ENCODE measurements around the gene PPM1N. TPM values are rescaled to one million over a fixed set of nuclear protein-coding genes. Genes with fewer than 3 reads are reported as not detected.

The PPM1N gene
- total RNA-seq, 1 donor from 2014 or later: not detected

DNA sequence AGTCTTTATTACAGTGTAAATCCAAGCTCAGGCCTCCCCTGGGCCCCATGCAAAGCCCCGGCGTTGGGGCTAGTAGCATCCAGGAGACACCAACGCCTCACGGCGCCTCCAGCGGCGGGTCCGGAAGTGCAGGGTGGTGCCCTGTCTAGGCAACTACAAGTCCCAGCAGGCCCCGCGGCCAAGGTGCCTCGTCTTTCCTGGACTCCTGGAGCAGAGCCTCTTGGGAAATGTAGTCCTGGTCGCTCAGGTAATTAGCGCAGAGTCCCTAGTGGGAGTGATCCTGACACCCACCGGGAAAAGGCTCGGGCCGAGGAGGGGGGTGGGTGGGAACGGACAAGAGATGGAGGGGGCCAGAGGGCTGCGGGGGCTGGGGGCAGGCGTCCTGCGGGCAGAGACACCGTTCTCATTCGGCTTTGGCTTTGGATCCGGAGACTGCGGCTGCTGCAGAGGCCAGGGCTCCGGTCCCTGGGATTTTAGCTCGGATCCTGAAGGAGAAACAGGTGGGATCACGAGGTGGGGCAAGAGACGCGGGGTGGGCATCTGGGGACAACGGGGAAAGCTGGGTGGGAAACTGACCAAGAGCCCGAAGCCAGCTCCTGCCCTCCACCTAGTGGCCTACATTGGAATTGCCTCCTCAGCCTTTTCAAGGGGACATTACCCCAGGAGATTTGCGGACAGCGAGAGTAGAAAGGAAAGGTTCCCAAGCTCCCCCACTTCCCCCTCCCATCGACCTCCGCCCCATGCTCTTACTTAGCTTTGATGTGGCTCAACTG is 12.8 kb upstream of the PPM1N start:
- Mint-ChIP-seq H3K4me1 (ENCODE audit: low read depth) (peaks cover 4% of the 10 kb centered on the region), H3K27ac (peak overlapping the region; percentile 95), H3K27me3 (no peaks in the 10 kb centered on the region), H3K4me3 (ENCODE audit: low read depth) (peak overlapping the region; percentile 90), H3K36me3 (ENCODE audit: insufficient read depth) (peaks cover 1% of the 10 kb centered on the region), H3K9me3 (ENCODE audit: low read depth) (no peaks in the 10 kb centered on the region)
- DNase-seq (ENCODE audit: low spot score, unreplicated experiment): peak; percentile 99
- TF ChIP-seq, protein P1, sequence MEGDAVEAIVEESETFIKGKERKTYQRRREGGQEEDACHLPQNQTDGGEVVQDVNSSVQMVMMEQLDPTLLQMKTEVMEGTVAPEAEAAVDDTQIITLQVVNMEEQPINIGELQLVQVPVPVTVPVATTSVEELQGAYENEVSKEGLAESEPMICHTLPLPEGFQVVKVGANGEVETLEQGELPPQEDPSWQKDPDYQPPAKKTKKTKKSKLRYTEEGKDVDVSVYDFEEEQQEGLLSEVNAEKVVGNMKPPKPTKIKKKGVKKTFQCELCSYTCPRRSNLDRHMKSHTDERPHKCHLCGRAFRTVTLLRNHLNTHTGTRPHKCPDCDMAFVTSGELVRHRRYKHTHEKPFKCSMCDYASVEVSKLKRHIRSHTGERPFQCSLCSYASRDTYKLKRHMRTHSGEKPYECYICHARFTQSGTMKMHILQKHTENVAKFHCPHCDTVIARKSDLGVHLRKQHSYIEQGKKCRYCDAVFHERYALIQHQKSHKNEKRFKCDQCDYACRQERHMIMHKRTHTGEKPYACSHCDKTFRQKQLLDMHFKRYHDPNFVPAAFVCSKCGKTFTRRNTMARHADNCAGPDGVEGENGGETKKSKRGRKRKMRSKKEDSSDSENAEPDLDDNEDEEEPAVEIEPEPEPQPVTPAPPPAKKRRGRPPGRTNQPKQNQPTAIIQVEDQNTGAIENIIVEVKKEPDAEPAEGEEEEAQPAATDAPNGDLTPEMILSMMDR (IDR thresholded peaks at IDR 0.05; ENCODE audit: unreplicated experiment): peak; percentile 65

DNA sequence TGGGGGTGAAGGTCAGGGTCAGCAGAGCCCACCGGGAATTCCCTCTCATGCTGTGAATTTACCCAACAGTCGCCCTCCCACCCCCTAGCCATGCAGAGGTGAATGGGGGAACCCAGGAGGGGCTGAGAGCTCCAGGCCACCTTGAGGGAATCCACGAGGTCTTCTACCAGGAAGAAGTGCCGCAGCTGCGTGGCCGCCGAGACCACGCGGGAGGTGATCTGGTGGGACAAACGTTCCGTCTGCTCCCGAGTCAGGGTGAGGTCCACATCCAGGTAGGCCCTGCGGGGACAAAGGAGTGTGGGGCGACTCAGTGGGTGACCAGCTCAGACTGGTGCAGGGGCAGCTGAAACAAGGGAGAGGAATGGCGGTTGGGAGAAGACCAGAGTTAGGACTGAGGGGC is 9.5 kb upstream of the PPM1N start:
- peaks cover 7% of the 10 kb centered on the region for H3K4me1 Mint-ChIP-seq (ENCODE audit: low read depth)
- peak overlapping the region; percentile 73 for H3K27ac Mint-ChIP-seq
- no peaks in the 10 kb centered on the region for H3K9me3 Mint-ChIP-seq (ENCODE audit: low read depth)
- H3K27me3 Mint-ChIP-seq: no peaks in the 10 kb centered on the region
- no peak overlapping the region for H3K4me3 Mint-ChIP-seq (ENCODE audit: low read depth)
- TF ChIP-seq, protein P1 (IDR thresholded peaks at IDR 0.05; ENCODE audit: unreplicated experiment): no peak
- no peak for DNase-seq (ENCODE audit: low spot score, unreplicated experiment)
- H3K36me3 Mint-ChIP-seq (ENCODE audit: insufficient read depth): peaks cover 1% of the 10 kb centered on the region

DNA sequence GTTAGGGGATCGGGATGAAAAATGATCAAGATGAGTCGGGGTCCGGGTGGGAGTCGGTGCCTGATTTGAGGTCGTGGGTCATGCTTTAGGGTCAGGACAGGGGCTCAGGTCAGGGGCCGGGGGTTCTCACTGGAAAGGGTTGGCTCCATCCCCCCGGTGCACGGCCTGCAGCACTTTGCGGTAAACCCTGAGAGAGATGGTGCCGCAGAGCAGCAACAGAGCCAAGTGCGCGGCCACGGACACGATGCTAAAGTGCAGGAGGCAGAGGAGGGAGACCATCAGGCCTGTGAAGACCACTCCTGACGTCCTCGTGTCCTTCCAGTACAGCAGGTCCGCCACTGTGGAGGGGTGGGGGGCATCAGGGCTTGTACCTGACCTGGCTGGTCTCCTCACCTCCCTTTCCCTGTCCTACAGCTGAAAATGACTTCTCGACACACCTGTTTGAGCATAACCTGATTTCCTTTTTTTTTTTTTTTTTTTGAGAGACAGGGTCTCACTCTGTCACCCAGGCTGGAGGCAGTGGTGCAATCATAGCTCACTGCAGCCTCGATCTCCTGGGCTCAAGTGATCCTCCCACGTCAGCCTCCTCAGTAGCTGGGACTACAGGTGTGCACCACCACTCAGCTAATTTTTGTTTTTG is 8.9 kb upstream of the PPM1N start:
- H3K4me1 Mint-ChIP-seq (ENCODE audit: low read depth): peaks cover 7% of the 10 kb centered on the region

DNA sequence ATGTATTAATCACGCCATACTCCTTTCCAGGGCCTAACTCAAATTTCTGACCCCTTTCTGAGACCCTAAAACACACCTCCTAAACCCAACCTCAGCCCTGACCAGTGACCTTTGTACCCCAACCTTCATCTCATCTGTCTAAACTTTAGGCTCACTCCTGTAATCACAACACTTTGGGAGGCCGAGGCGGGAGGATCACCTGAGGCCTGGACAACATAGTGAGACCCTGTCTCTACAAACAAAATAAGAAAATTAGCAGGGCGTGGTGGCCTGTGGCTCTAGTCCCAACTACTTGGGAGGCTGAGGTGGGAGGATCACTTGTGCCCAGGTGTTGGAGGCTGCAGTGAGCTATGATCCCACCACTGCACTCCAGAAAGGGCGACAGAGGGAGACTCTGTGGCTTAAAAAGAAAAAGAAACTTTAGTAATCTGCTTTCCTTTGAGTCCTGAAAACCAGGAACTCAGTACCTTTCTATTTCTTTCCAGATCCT is 6.1 kb upstream of the PPM1N start:
- H3K27ac Mint-ChIP-seq: no peak overlapping the region

More for the DNA sequence above, 8.9 kb upstream of the PPM1N start:
- TF ChIP-seq, protein P1 (IDR thresholded peaks at IDR 0.05; ENCODE audit: unreplicated experiment): no peak
- Mint-ChIP-seq H3K36me3 (ENCODE audit: insufficient read depth) (peaks cover 3% of the 10 kb centered on the region), H3K9me3 (ENCODE audit: low read depth) (no peaks in the 10 kb centered on the region), H3K4me3 (ENCODE audit: low read depth) (no peak overlapping the region), H3K27ac (no peak overlapping the region), H3K27me3 (no peaks in the 10 kb centered on the region)
- DNase-seq (ENCODE audit: low spot score, unreplicated experiment): no peak

More for the DNA sequence above, 6.1 kb upstream of the PPM1N start:
- Mint-ChIP-seq H3K4me3 (ENCODE audit: low read depth) (peak overlapping the region; percentile 72), H3K36me3 (ENCODE audit: insufficient read depth) (peaks cover 2% of the 10 kb centered on the region), H3K9me3 (ENCODE audit: low read depth) (no peaks in the 10 kb centered on the region), H3K27me3 (peaks cover 14% of the 10 kb centered on the region), H3K4me1 (ENCODE audit: low read depth) (peaks cover 7% of the 10 kb centered on the region)
- DNase-seq (ENCODE audit: low spot score, unreplicated experiment): no peak
- TF ChIP-seq, protein P1 (IDR thresholded peaks at IDR 0.05; ENCODE audit: unreplicated experiment): no peak

Data from progenitor cell of endocrine pancreas (in vitro differentiated cells).